Fibroblast of pulmonary artery (primary cell): Measurements from ENCODE around the gene COX7A2L.
"Not testable (repeated sequence)": the region's sequence is repeated elsewhere in the genome, so short reads cannot be mapped to it uniquely, and the experiment has no call there.

Experiments
- DNase-seq: peaks from one replicate; pipeline ENCODE4 v3.0.0-alpha.2; 2010; ENCODE audit warnings: low read depth
- H3K4me3 ChIP-seq: replicated peaks from 2 replicates; pipeline ENCODE4 v1.5.1; 2011; ENCODE audit warnings: low read depth, mild to moderate bottlenecking, control low read depth, low read length, moderate library complexity
- TF ChIP-seq, protein P1 (sequence below): IDR thresholded peaks from 2 replicates; pipeline ENCODE4 v1.5.1; 2011; ENCODE audit warnings: mild to moderate bottlenecking, control low read depth, low read length, inconsistent platforms; ENCODE audit errors: missing control alignments

Gene COX7A2L

GRCh38 chr2:42390401-42390969, 29.5 kb upstream of the COX7A2L start:
- no peak overlapping the region for H3K4me3 ChIP-seq
- no peak for DNase-seq
- TF ChIP-seq, protein P1, sequence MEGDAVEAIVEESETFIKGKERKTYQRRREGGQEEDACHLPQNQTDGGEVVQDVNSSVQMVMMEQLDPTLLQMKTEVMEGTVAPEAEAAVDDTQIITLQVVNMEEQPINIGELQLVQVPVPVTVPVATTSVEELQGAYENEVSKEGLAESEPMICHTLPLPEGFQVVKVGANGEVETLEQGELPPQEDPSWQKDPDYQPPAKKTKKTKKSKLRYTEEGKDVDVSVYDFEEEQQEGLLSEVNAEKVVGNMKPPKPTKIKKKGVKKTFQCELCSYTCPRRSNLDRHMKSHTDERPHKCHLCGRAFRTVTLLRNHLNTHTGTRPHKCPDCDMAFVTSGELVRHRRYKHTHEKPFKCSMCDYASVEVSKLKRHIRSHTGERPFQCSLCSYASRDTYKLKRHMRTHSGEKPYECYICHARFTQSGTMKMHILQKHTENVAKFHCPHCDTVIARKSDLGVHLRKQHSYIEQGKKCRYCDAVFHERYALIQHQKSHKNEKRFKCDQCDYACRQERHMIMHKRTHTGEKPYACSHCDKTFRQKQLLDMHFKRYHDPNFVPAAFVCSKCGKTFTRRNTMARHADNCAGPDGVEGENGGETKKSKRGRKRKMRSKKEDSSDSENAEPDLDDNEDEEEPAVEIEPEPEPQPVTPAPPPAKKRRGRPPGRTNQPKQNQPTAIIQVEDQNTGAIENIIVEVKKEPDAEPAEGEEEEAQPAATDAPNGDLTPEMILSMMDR: no peak

- no peak overlapping the region for H3K4me3 ChIP-seq
- TF ChIP-seq, protein P1: peak; percentile 44
- no peak for DNase-seq
Measured at GRCh38 chr2:42386682-42387081, 25.7 kb upstream of the COX7A2L start.

GRCh38 chr2:42385225-42385624, 24.2 kb upstream of the COX7A2L start:
- no peak overlapping the region for H3K4me3 ChIP-seq
- DNase-seq: peak; percentile 8
- TF ChIP-seq, protein P1: peak; percentile 37

GRCh38 chr2:42383855-42384530, 23.0 kb upstream of the COX7A2L start:
- DNase-seq: no peak

DNA sequence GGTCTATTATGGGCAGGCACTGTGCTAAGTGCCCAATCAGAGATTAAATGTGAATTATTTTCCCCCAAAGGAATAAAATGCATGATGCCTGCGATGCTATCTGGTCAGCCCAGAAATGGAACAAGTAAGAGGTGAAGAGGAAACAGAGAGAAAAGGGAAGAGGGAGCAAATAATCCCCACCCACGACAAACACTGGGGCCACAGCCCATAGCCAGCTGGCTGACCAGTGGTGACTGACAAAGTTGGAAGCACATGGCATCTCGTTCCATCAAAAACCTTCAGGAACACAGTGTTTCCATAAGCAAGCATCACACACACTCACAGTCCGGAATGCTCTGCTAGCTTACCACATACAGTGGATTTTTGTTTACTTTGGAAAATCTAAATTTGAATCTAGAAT, 21.1 kb upstream of the COX7A2L start:
- TF ChIP-seq, protein P1: no peak
- DNase-seq: no peak
- H3K4me3 ChIP-seq: no peak overlapping the region

More at GRCh38 chr2:42383855-42384530, 23.0 kb upstream of the COX7A2L start:
- TF ChIP-seq, protein P1: no peak
- no peak overlapping the region for H3K4me3 ChIP-seq

DNA sequence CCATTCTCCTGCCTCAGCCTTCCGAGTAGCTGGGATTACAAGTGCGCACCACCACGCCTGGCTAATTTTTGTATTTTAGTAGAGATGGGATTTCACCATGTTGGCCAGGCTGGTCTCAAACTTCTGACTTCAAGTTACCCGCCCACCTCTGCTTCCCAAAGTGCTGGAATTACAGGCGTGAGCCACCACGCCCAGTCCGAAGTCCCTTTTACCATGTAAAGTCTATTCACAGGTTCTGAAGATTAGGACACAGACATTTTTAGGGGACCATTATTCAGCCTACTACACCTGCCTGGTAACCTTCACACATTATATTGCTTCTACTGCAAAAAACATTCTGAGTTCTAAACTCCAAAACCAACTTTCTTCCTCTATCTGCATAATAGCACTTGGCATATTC, 19.0 kb upstream of the COX7A2L start:
- DNase-seq, H3K4me3 ChIP-seq: not testable (repeated sequence)

- H3K4me3 ChIP-seq: no peak overlapping the region
- TF ChIP-seq, protein P1: no peak
- no peak for DNase-seq
Measured at GRCh38 chr2:42378415-42378814, 17.4 kb upstream of the COX7A2L start.
